Thoracic aorta (tissue), 2 donors: ENCODE data around the gene MED26. TPM values are rescaled to one million over a fixed set of nuclear protein-coding genes. Genes with fewer than 3 reads are reported as not detected.

Experiments
- ATAC-seq: fragments of 150-250 bp; one replicate; pipeline ENCODE4 v1.8.0; 2017; ENCODE audit warnings: low read depth; ENCODE audit not compliant: insufficient number of reproducible peaks, low FRiP score
- DNase-seq: peaks from one replicate; pipeline ENCODE4 v3.0.0-alpha.2; 2020; ENCODE audit warnings: low spot score
- H3K27ac ChIP-seq, 2 donors: fragments of 200-600 bp; sonication (generic); 1 replicate in 1 of 2; 2 replicates in 1 of 2; pipeline ENCODE4 v1.5.1; 2016; ENCODE audit warnings: mild to moderate bottlenecking in 2 of 2, moderate library complexity in 2 of 2
- H3K27me3 ChIP-seq: fragments of 200-600 bp; sonication (generic); replicated peaks from 2 replicates; pipeline ENCODE4 v1.6.0; 2016; ENCODE audit warnings: mild to moderate bottlenecking; ENCODE audit not compliant: insufficient read depth
- H3K36me3 ChIP-seq: fragments of 200-600 bp; sonication (generic); one replicate; pipeline ENCODE4 v1.5.1; 2016
- H3K4me1 ChIP-seq, 2 donors: fragments of 200-600 bp; sonication (generic); 1 replicate in 1 of 2; 2 replicates in 1 of 2; pipeline versions ENCODE4 v1.5.1 to v1.6.0; 2016; ENCODE audit warnings: low read depth in 2 of 2, mild to moderate bottlenecking in 1 of 2; ENCODE audit not compliant: control insufficient read depth in 1 of 2
- H3K4me3 ChIP-seq: fragments of 200-600 bp; sonication (generic); 2 replicates; pipeline ENCODE4 v1.5.1; 2016; ENCODE audit warnings: mild to moderate bottlenecking
- H3K9me3 ChIP-seq: fragments of 200-600 bp; sonication (generic); 2 replicates; pipeline ENCODE4 v1.5.1; 2016
- CTCF ChIP-seq: fragments of 200-600 bp; sonication (generic); IDR thresholded peaks from one replicate; pipeline ENCODE4 v1.5.1; 2019; ENCODE audit warnings: antibody characterized with exemption
- total RNA-seq, 2 donors: library from RNA; depleted of rRNA; stranded (reverse); fragments of >200 nt; gene quantifications; one replicate each; pipeline versions ENCODE4 v1.1.0 to v1.2.3, GENCODE V29; 2016

Gene MED26
- total RNA-seq, 2 donors from 2014 or later: 9.6 to 14.2 TPM

- Histone ChIP-seq H3K27me3 (no peaks in the 10 kb centered on the region), H3K4me1 (peaks cover 11 to 45% of the 10 kb centered on the region in 2 donors), H3K4me3 (no peak overlapping the region), H3K36me3 (peaks cover 19% of the 10 kb centered on the region), H3K27ac (no peak overlapping the region), H3K9me3 (no peaks in the 10 kb centered on the region)
- no peak for DNase-seq
- no peak for ATAC-seq
- no peak for TF ChIP-seq CTCF
Observed at GRCh38 chr19:16581145-16581970, 46.6 kb downstream of the MED26 start.

GRCh38 chr19:16579381-16579780 lies 48.6 kb downstream of the MED26 start:
- H3K27me3 ChIP-seq: no peaks in the 10 kb centered on the region
- peaks cover 7 to 31% of the 10 kb centered on the region in 2 donors for H3K4me1 ChIP-seq
- DNase-seq (no peak), ATAC-seq (no peak)
- no peaks in the 10 kb centered on the region for H3K9me3 ChIP-seq
- no peak for TF ChIP-seq CTCF
- peaks cover 26% of the 10 kb centered on the region for H3K36me3 ChIP-seq
- H3K4me3 ChIP-seq: no peak overlapping the region
- H3K27ac ChIP-seq: no peak overlapping the region

GRCh38 chr19:16577531-16577985 lies 50.4 kb downstream of the MED26 start:
- peaks cover 26% of the 10 kb centered on the region for H3K36me3 ChIP-seq
- no peak for ATAC-seq
- H3K4me1 ChIP-seq: peaks cover 12 to 28% of the 10 kb centered on the region in 2 donors

GRCh38 chr19:16576690-16577530 lies 51.1 kb downstream of the MED26 start:
- ATAC-seq: no peak
- peaks cover 12 to 28% of the 10 kb centered on the region in 2 donors for H3K4me1 ChIP-seq
- no peak for TF ChIP-seq CTCF
- peaks cover 26% of the 10 kb centered on the region for H3K36me3 ChIP-seq
- H3K4me3 ChIP-seq: no peak overlapping the region
- no peaks in the 10 kb centered on the region for H3K27me3 ChIP-seq
- H3K9me3 ChIP-seq: no peaks in the 10 kb centered on the region
- DNase-seq: no peak
- no peak overlapping the region for H3K27ac ChIP-seq

More at GRCh38 chr19:16577531-16577985, 50.4 kb downstream of the MED26 start:
- no peaks in the 10 kb centered on the region for H3K27me3 ChIP-seq
- no peak for DNase-seq
- H3K9me3 ChIP-seq: no peaks in the 10 kb centered on the region
- H3K4me3 ChIP-seq: no peak overlapping the region
- TF ChIP-seq CTCF: no peak
- no peak overlapping the region for H3K27ac ChIP-seq
